Ureter (tissue), 1 donor: Measurements from ENCODE around the gene CCDC51. TPM values are rescaled to one million over a fixed set of nuclear protein-coding genes. Genes with fewer than 3 reads are reported as not detected.

Experiments used
- DNase-seq: peaks from one replicate; pipeline ENCODE4 v3.0.0-alpha.2; 2020; ENCODE audit warnings: low spot score
- total RNA-seq: library from RNA; stranded (reverse); gene quantifications from one replicate; pipeline ENCODE4 v1.2.4, GENCODE V29; 2023
- donor health status: DM: yes; HTN: yes; CAD: no.

Gene CCDC51
- total RNA-seq, 1 donor from 2014 or later: 10.4 TPM

DNA sequence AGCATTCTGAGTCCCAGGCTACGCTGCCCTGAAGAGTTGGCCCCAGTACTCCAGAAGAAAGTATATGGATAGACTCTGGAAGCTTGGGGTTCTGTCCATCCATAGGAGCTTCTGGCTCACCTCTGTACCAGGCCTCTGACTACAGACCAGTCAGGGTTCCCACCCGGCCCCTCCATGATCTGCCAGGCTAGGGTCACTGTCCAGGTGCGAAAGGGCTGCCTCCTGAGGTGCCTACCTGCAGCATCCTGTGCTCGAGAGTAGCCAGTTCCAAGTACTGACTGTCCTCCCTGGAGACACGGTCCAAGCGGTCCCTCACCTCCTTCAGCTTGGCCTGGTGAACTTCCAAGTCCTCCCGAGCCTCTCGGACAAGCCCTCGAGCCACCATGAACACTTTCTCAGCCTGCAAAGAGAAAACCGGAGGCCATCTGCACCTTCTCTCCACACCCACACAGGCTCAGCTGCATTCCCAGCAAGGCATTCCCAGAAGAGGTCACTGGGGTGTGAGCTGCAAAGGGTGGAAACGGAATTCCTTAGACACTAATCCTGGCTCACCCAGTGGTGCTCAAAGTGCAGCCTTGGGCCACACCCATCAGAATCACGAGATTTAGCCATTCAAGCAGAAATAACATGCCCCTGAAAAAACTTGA, 6.3 kb downstream of the CCDC51 start:
- DNase-seq: no peak

DNA sequence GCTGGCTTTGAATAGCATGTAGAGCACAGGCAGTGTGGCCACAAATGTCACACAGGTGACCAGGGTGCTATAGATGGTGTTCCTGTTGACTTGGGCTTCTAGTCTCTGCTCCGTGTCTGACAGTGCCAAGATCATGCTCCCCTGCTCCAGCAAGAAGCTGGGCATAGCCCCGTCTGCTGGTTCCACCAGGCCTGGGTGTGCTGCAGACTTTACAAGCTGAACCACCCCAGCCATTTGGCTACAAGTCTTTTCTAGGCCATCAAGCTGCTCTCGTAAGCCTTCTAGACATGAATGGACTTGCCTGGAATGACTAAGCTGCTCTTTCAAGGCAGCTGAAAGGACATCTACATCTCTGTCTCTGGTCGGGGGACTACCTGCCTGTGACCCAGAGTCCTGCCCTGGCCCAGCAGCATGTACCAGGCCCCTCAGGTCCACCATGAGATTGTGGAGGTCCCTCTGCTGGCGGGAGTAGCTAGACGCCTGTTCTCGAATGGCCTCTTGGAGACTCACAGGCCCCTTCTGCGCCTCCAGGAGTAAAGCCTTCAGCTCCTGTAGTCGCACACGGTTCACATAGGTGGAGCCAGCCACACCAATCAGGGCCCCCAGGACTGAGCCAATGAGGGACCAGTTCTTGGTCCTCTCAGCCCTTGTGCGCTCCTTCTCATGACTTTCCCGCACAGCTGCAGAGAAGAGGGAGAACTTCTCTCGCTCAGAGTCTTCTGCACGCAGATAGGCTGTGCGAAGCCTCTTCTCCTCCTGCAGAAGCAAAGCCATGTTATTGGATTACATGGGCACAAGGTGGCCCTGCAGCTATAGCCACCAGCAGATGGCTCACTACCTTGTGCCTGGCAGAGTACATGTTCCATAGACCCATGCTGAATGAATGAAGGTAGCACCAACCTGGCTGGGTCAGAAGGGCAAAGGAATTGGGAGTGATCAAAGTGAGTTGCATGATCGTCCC, 7.2 kb downstream of the CCDC51 start:
- no peak for DNase-seq

- DNase-seq: no peak
Observed at GRCh38 chr3:48431224-48432029, 8.5 kb downstream of the CCDC51 start.

DNA sequence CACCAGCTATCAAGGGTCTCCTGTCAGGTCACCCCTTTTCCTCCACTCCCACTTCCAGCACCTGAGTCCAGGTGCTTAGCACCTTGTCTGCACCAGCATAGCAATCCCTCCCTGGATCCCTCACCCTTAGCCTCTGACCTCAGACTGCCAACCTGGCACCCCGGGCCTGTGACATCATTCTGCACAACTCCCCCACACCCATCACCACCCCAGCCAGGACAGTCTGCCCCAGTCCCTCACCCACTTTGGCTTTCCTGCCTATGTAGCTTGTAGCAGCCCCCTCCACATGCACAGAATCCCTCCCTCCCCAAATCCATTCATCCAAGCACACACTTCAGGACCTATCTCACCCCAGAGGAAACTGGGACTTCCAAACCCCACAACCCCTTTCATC, 9.2 kb downstream of the CCDC51 start:
- DNase-seq: no peak

- DNase-seq: peak; percentile 92
Observed at GRCh38 chr3:48429960-48430707, 9.8 kb downstream of the CCDC51 start, which contains the start of gene PLXNB1. Gene PLXNB1 (minus strand): TSS chr3:48430086. CDS start chr3:48424611, 5,475 bp downstream.

- peak; percentile 83 for DNase-seq
Observed at GRCh38 chr3:48429317-48429959, 10.5 kb downstream of the CCDC51 start.

GRCh38 chr3:48428572-48429316, 11.2 kb downstream of the CCDC51 start:
- DNase-seq: peak; percentile 72

- no peak for DNase-seq
Observed at GRCh38 chr3:48428088-48428571, 11.8 kb downstream of the CCDC51 start.

GRCh38 chr3:48427630-48427962, 12.3 kb downstream of the CCDC51 start:
- no peak for DNase-seq

DNA sequence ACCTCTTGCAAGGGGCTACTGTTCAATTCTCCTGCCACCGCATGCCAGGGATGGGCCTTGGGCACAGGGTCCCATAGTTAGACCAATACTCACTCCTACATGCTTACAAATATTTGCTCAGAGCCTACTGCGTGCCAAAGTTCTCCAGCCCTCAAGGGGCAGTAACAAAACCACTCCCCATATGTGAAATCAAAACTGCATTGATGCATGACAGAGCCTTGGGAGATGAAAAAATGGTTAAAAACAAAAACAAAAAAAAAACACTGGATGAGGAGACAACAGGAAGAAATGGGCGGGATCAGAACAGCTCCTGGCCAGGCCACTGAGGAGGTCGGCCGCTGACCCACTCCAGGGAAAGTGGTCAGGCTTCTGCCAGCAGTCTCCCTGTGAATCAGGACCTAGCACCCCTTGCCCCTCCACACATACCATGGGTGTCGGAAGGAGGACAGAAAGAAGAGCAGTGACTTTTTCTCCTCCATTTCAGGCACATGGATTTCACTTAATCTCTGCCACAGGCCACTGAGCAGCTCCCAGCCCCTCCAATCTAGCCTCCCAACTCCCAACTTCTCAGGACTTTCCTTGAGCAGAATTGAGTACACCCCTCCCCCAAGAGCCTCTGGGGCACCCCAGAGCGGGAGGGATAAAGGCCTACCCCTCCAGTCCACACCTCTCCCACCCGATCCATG, 12.8 kb downstream of the CCDC51 start:
- no peak for DNase-seq

DNA sequence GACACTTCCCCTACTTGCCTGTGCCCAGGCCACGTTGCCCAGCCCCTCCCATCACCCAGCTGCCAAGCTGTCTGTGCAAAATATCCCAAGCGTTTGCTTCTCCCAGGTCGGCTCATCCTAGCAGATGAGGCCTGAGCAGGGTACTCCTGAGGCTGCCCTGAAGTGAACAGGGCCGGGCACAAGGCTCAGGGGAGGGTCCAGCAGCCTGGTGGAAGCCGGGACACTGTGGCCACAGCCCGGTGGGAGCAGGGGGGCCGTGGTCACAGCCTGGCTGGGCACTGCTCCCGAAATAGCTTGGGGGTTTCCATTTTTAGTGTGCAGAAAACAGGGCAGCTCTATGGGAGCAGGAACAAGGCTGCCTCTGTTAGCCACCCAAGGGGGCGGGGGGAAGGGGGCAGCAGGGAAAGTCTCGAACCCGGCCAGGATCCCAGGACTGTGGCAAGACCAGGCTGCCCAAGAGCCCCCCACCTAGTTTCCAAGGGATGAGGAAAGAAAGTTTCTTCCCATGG, 13.5 kb downstream of the CCDC51 start:
- DNase-seq: no peak

- DNase-seq: no peak
Observed at GRCh38 chr3:48425281-48425812, 14.6 kb downstream of the CCDC51 start.

GRCh38 chr3:48423883-48424695, 15.8 kb downstream of the CCDC51 start:
- DNase-seq: no peak

DNA sequence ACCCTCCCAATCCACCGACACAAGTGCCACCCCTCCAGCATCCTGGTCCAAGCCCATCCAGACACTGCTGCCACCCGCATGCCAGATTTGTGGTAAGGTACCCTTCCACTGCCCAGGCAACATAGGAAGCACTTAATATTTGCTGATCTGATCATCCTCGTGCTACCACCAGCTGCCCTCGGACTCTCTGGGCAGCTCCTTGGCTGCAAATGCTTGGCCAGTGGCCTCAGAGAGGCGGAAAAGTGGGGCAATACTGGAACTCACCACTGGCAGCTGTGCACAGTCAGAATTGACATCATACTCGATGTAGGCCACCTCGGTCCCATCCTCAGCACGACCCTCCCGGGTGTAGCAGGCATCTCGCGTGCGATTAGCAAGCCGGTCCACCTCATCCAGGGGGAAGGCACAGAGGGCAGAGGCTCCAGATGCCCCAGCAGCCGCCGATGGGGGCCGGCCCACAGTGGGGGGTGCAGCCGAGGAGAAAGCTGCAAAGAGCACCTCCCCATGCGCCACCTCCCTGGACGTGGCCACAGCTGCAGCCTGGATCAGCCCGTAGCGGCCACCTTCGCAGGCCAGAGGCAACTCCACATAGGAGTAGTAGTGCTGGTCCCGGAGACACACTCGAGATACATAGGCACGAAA, 16.6 kb downstream of the CCDC51 start:
- DNase-seq: no peak

GRCh38 chr3:48422681-48423080, 17.2 kb downstream of the CCDC51 start:
- DNase-seq: no peak

GRCh38 chr3:48422272-48422671, 17.6 kb downstream of the CCDC51 start:
- no peak for DNase-seq

- no peak for DNase-seq
Observed at GRCh38 chr3:48420561-48420960, 19.4 kb downstream of the CCDC51 start.

DNA sequence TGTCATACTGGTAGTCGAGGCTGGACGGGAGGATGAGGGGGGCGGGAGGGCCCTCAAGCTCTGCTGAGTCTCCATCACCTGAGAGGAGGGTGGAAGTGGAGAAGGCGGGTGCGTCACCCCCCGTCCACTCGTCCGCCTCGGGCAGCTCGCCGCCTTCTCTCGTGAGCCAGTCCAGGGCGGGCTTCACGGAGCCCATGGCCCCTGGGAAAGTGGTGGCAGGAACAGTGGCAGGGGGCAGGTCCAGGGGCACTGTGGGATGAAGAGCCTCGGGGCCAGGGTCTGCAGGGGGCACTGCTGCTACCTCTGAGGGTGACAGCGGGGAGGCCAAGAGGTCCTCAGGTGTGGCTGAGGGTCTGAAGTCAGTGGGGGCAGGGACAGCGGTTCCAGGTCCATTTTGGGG, 20.3 kb downstream of the CCDC51 start:
- DNase-seq: no peak
